A549 (cell line): ENCODE measurements around the gene MBOAT2.

ENCODE experiments used
- BHLHE40 ChIP-seq: IDR thresholded peaks from 2 replicates; pipeline ENCODE4 v1.6.1; 2012; ENCODE audit warnings: low read depth, low read length, inconsistent platforms
- CBX8 ChIP-seq: fragments of 200-600 bp; sonication (generic); IDR thresholded peaks from 2 replicates; pipeline ENCODE4 v1.6.1; 2016
- CHD2 ChIP-seq: fragments of 150-350 bp; IDR thresholded peaks from 2 replicates; pipeline ENCODE4 v1.6.1; 2014; ENCODE audit warnings: low read length; ENCODE audit not compliant: partially characterized antibody
- CTCF ChIP-seq: fragments of >200 bp; sonication (Bioruptor Twin); formaldehyde crosslinking; IDR thresholded peaks from 3 replicates; pipeline ENCODE4 v1.5.1; 2016
- EHF ChIP-seq: fragments of 250-450 bp; sonication (Bioruptor Pico); IDR thresholded peaks from 2 replicates; pipeline ENCODE4 v1.5.0; 2020; ENCODE audit warnings: mild to moderate bottlenecking
- ELK1 ChIP-seq: fragments of 150-350 bp; IDR thresholded peaks from 2 replicates; pipeline ENCODE4 v1.6.1; 2014; ENCODE audit warnings: low read depth, mild to moderate bottlenecking, low read length
- JUN ChIP-seq, 2 experiments: fragments of >200 bp; sonication (Bioruptor Twin); formaldehyde crosslinking; IDR thresholded peaks; 2 replicates in 1 of 2; 3 replicates in 1 of 2; pipeline ENCODE4 v1.6.1; 2016 to 2017
- MAFK ChIP-seq: fragments of 450-650 bp; IDR thresholded peaks from 2 replicates; pipeline ENCODE4 v1.6.1; 2014; ENCODE audit not compliant: partially characterized antibody
- POLR2AphosphoS2 ChIP-seq: conservative IDR thresholded peaks from 2 replicates; pipeline ENCODE4 v1.6.1; 2012; ENCODE audit warnings: low read length, improper control_type of control experiment, inconsistent platforms
- RAD21 ChIP-seq, 2 experiments: fragments of >200 bp in 1 of 2; sonication (Bioruptor Twin) in 1 of 2; formaldehyde crosslinking in 1 of 2; IDR thresholded peaks in 1 of 2; conservative IDR thresholded peaks in 1 of 2; 2 replicates in 1 of 2; 3 replicates in 1 of 2; pipeline ENCODE4 v1.6.1; 2012 to 2018; ENCODE audit warnings: inconsistent platforms in 1 of 2
- RCOR1 ChIP-seq: fragments of 150-350 bp; IDR thresholded peaks from 2 replicates; pipeline ENCODE4 v1.6.1; 2014; ENCODE audit warnings: antibody characterized with exemption, low read length, low read depth
- REST ChIP-seq: fragments of 200-600 bp; sonication (generic); IDR thresholded peaks from 2 replicates; pipeline ENCODE4 v1.6.1; 2016; ENCODE audit warnings: antibody characterized with exemption, mild to moderate bottlenecking, moderate library complexity

GRCh38 chr2:9017411-9017810 lies 13.9 kb upstream of the MBOAT2 start:
- TF ChIP-seq RCOR1 (no peak), CTCF (no peak), POLR2AphosphoS2 (no peak), EHF (CRISPR knock-in tag) (no peak), RAD21 (conservative IDR thresholded peaks at IDR 0.05 in 1 of 2, IDR thresholded peaks at IDR 0.05 in 1 of 2) (no peak), ELK1 (no peak), CHD2 (no peak), REST (no peak), JUN (IDR thresholded peaks at IDR 0.05) (no peak), MAFK (no peak), CBX8 (no peak), BHLHE40 (no peak)
